Measurements from ENCODE around the gene VOPP1. TPM values are rescaled to one million over a fixed set of nuclear protein-coding genes. Genes with fewer than 3 reads are reported as not detected.
A peak's percentile ranks its signal among the peaks of the same experiment; 100 is the strongest.

Gene VOPP1
- total RNA-seq, 1 donor from 2014 or later = 53.7 TPM

GRCh38 chr7:55429835-55430499, 142.3 kb downstream of the VOPP1 start:
- no peak overlapping the region for H3K27ac ChIP-seq
- H3K9me3 ChIP-seq = no peaks in the 10 kb centered on the region
- H3K4me3 ChIP-seq = no peak overlapping the region
- no peaks in the 10 kb centered on the region for H3K4me1 ChIP-seq
- H3K36me3 ChIP-seq = peaks cover 14% of the 10 kb centered on the region
- intact Hi-C loops (cut with DNase I) = no loop called here
- H3K27me3 ChIP-seq = no peaks in the 10 kb centered on the region
- TF ChIP-seq CTCF (IDR thresholded peaks at IDR 0.05) = no peak
- ATAC-seq = no peak
- no peak for DNase-seq

GRCh38 chr7:55427800-55428199, 144.5 kb downstream of the VOPP1 start:
- no peak overlapping the region for H3K27ac ChIP-seq
- no peak for DNase-seq
- intact Hi-C loops (cut with DNase I) = no loop called here
- no peaks in the 10 kb centered on the region for H3K27me3 ChIP-seq
- H3K9me3 ChIP-seq = no peaks in the 10 kb centered on the region
- no peak for ATAC-seq
- H3K4me3 ChIP-seq = no peak overlapping the region
- TF ChIP-seq CTCF (IDR thresholded peaks at IDR 0.05) = no peak
- no peaks in the 10 kb centered on the region for H3K4me1 ChIP-seq
- H3K36me3 ChIP-seq = peaks cover 14% of the 10 kb centered on the region

- ATAC-seq (no peak), DNase-seq (no peak)
- no peak overlapping the region for H3K27ac ChIP-seq
- H3K27me3 ChIP-seq = no peaks in the 10 kb centered on the region
- no peaks in the 10 kb centered on the region for H3K4me1 ChIP-seq
- H3K4me3 ChIP-seq = no peak overlapping the region
- no peaks in the 10 kb centered on the region for H3K9me3 ChIP-seq
- H3K36me3 ChIP-seq = peaks cover 14% of the 10 kb centered on the region
- TF ChIP-seq CTCF (IDR thresholded peaks at IDR 0.05) = no peak
- intact Hi-C loops (cut with DNase I) = no loop called here
Observed at GRCh38 chr7:55427342-55427741, 145.0 kb downstream of the VOPP1 start.

GRCh38 chr7:55426676-55427075, 145.6 kb downstream of the VOPP1 start:
- no peaks in the 10 kb centered on the region for H3K9me3 ChIP-seq
- no peak overlapping the region for H3K27ac ChIP-seq
- intact Hi-C loops (cut with DNase I) = no loop called here
- peaks cover 14% of the 10 kb centered on the region for H3K36me3 ChIP-seq
- H3K27me3 ChIP-seq = no peaks in the 10 kb centered on the region
- no peak for DNase-seq
- H3K4me1 ChIP-seq = no peaks in the 10 kb centered on the region
- ATAC-seq = no peak
- H3K4me3 ChIP-seq = no peak overlapping the region
- TF ChIP-seq CTCF (IDR thresholded peaks at IDR 0.05) = no peak

GRCh38 chr7:55425141-55425752, 147.1 kb downstream of the VOPP1 start:
- no peak for DNase-seq

More at GRCh38 chr7:55425141-55425752, 147.1 kb downstream of the VOPP1 start:
- peak; percentile 76 for ATAC-seq
- H3K36me3 ChIP-seq = peaks cover 14% of the 10 kb centered on the region
- no peaks in the 10 kb centered on the region for H3K27me3 ChIP-seq
- no peaks in the 10 kb centered on the region for H3K4me1 ChIP-seq
- intact Hi-C loops (cut with DNase I) = no loop called here
- H3K9me3 ChIP-seq = no peaks in the 10 kb centered on the region
- no peak for TF ChIP-seq CTCF (IDR thresholded peaks at IDR 0.05)
- H3K27ac ChIP-seq = no peak overlapping the region
- no peak overlapping the region for H3K4me3 ChIP-seq
